A549 treated with GW870086 at 1 μM for 4 hours (cell line): ENCODE results near the gene TCF19. TPM values are rescaled to one million over a fixed set of nuclear protein-coding genes. Genes with fewer than 3 reads are reported as not detected.

Source experiments
- total RNA-seq: library from RNA; stranded (reverse); fragments of 200-300 nt; extraction: Qiagen RNA extraction; gene quantifications from 5 replicates; pipeline ENCODE4 v1.2.3, GENCODE V29; 2022; ENCODE audit warnings: low read depth

TCF19 gene
- 11.9 to 14.7 TPM (median 12.7 TPM) in 5 replicates for total RNA-seq

DNA sequence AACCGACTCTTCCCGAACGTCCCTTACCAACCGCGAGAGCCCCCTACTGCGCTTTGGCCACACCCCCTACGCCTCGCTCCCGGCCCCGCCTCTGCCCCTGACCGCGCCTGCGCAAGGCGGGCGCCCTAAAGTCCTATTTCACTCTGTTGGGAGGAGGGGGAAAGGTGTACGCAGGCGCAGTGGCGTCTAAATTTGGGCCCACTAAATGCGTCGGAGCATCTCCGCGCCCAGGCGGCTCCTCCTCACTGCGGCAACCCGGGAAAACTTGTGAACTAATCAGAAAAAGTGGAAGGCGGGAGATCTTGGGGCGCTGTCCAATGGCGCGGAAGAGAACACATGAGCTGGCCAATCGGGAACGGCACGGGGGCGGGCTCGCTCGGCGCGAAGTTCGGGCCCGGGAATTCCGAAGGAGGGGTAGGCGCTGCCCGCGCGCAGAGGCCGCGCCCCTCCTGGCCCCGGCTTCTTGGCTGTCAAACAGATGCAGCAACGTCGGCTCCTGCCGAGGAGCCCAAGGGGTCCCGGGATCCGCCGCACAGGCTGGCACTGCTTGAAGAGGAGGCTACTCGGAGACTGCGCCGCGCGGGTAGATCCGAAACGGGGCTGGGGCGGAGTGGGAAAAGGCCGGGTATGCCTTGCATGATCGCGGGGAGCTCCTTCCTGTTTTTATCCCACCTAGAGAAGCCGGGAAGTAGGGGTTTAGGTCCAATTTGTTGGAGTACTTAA is at the start of gene TCF19:
TCF19 (plus strand) TSS at position 450 of the 723 bp plus-strand sequence. CDS start 881 bp downstream, outside the sequence.

DNA sequence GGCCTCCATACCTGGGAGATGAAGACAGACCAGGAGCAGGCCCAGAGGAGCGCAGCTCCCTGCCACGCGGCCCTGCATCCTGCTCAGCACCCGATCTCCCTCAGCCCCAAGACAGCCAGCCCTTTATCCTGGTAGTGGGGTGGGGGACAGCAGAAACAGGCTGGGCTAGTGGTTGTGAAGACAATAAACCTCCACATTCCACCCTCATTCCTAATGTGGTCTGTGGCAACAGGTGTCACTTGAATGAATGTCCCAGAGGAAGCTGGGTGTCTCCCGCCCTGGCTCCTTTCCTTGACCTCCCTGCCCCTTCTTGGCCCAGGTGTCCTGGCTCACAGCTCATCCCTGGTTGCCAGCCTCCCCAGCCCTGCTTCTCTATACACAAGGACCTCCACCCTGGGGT is 45.9 kb upstream of the TCF19 start, which contains the start of gene C6orf15:
C6orf15 (minus strand) TSS at position 98 of the 400 bp plus-strand sequence; CDS start at position 78, 20 bp downstream.

DNA sequence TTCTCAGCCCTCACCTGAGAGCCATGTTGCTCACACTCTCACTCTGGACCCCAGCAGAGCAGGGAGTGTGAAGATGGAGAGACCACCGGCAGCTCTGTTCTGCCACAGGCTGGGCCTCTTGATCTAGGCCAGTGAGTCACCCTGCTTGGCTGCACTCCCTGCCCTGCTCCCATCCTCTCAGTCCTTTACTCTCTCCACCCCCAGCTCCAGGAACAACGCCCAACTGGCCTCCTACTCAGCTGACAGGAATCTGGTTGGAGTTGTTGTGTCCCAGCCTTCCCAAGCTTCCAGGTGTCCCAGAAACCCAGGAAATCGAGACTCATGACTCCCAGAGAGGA is 43.9 kb upstream of the TCF19 start, which contains the start of gene PSORS1C1:
PSORS1C1 (plus strand) TSS at position 260 of the 338 bp plus-strand sequence. CDS start 14,833 bp downstream, outside the sequence.

GRCh38 chr6:31120151-31120915 is 38.1 kb upstream of the TCF19 start, which contains the start of gene CDSN:
TSS of gene CDSN (minus strand) at chr6:31120446. CDS start at chr6:31120419, 27 bp downstream.

GRCh38 chr6:31138982-31139381 is 19.4 kb upstream of the TCF19 start, which contains the start of gene PSORS1C2:
TSS of gene PSORS1C2 (minus strand) at chr6:31139066. CDS start at chr6:31139026, 40 bp downstream.

DNA sequence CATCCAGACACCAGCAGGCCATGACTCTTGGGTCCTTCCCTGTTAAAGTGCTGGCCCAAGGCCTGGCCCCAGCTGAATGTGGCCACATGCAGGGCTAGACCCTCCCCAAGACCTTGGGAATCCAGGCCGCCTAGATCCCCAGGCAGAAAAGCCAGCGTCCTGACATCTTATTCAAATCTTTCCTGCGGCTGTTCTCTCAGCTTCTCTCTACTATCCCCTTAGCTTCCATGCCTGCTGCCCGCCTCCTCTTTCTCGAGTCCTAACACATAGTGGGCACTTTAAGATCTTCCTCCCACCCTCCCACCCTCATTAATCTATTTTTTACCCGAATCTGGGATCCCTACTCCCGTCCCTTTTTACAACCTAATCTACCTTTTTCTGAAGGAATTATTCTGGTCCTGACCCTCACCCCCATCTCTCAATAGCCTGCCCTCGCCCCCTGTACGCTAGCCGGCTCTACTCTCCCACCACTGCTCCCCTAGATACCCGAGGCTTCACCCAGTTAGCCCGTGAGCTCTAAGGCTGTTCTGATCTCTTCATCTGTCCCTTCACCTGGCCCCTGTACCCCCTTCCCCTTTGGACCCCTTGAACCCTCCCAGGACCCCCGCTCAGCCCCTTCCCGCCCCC is 763 bp upstream of the TCF19 start, which contains the start of gene CCHCR1:
CCHCR1 (minus strand) TSS at position 290 of the 627 bp plus-strand sequence; CDS start at position 88, 202 bp downstream.

DNA sequence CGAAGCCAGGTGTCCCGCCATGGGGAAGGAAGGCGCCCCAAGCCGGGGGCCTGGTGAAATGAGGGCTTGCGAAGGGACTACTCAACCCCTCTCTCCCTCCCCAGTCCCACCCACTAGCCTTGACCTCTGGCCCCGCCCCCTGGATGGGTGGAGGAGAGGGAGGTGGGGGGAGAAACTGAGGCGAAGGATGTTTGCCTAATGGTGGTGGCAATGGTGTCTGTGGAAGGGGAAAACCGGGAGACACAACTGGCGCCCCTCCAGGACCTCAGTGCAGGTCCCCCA is 12.2 kb downstream of the TCF19 start, which contains the start of gene POU5F1:
POU5F1 (minus strand) TSS at position 83 of the 282 bp plus-strand sequence; CDS start at position 21, 62 bp downstream.

Other genes with a start within 250 kb of the TCF19 start
- 11.0 to 15.5 TPM (median 13.3 TPM) in 5 replicates for gene VARS2, start 244.4 kb upstream of the TCF19 start, total RNA-seq
- gene SFTA2, start 226.4 kb upstream of the TCF19 start, total RNA-seq = not detected in 5 replicates
- 0.03 to 0.09 TPM (median 0.06 TPM) in 4 of 5 replicates, not detected in the other for gene MUCL3, start 217.6 kb upstream of the TCF19 start, total RNA-seq
- gene MUC21, start 174.9 kb upstream of the TCF19 start, total RNA-seq = not detected in 5 replicates
- gene MUC22, start 148.1 kb upstream of the TCF19 start, total RNA-seq = 0.02 TPM in 1 of 5 replicates, not detected in the others
- gene C6orf15, start 46.0 kb upstream of the TCF19 start, total RNA-seq = not detected in 5 replicates
- gene PSORS1C1, start 43.8 kb upstream of the TCF19 start, total RNA-seq = 4.4 to 7.5 TPM (median 6.1 TPM) in 5 replicates
- gene CDSN, start 38.1 kb upstream of the TCF19 start, total RNA-seq = not detected in 5 replicates
- not detected in 5 replicates for gene PSORS1C2, start 19.5 kb upstream of the TCF19 start, total RNA-seq
- 6.3 to 7.9 TPM (median 7.7 TPM) in 5 replicates for gene CCHCR1, start 787 bp upstream of the TCF19 start, total RNA-seq
- gene POU5F1, start 12.1 kb downstream of the TCF19 start, total RNA-seq = 7.4 to 10.9 TPM (median 9.5 TPM) in 5 replicates
- gene HLA-C, start 113.5 kb downstream of the TCF19 start, total RNA-seq = 46.6 to 55.0 TPM (median 51.9 TPM) in 5 replicates
- 19.9 to 38.0 TPM (median 25.5 TPM) in 5 replicates for gene HLA-B, start 198.6 kb downstream of the TCF19 start, total RNA-seq
- gene MICA, start 245.0 kb downstream of the TCF19 start, total RNA-seq = 28.4 to 32.1 TPM (median 31.4 TPM) in 5 replicates